ENCODE results near the gene NEURL3. TPM values are rescaled to one million over a fixed set of nuclear protein-coding genes. Genes with fewer than 3 reads are reported as not detected.
"Not testable (repeated sequence)": the region's sequence is repeated elsewhere in the genome, so short reads cannot be mapped to it uniquely, and the experiment has no call there.

NEURL3 gene
- polyA plus RNA-seq (2013, experiment 1 of 2) = not detected
- polyA plus RNA-seq (2013, experiment 2 of 2) = not detected

- Histone ChIP-seq H3K36me3 (ENCODE audit: insufficient read depth, low read length) (no peaks in the 10 kb centered on the region), H3K27ac (ENCODE audit: low read depth, low read length) (no peak within 1 kb of the TSS), H3K9ac (ENCODE audit: low read depth, low read length) (no peak within 1 kb of the TSS), H3K27me3 (ENCODE audit: insufficient read depth, low read length) (peaks cover 16% of the 10 kb centered on the region), H3K9me3 (ENCODE audit: insufficient read depth, low read depth, low read length) (no peaks in the 10 kb centered on the region), H3K4me3 (ENCODE audit: low read length) (no peak within 1 kb of the TSS), H3K4me1 (ENCODE audit: insufficient read depth, low read length) (no peaks in the 10 kb centered on the region)
- 87% methylated on average over 9 of the region's 9 CpGs for WGBS
Measured at GRCh38 chr2:96505231-96505889, at the start of gene NEURL3. NEURL3 (minus strand) TSS chr2:96505357; CDS start chr2:96505286, 71 bp downstream.

GRCh38 chr2:96554293-96555145, 49.4 kb upstream of the NEURL3 start:
- H3K9me3 ChIP-seq (ENCODE audit: insufficient read depth, low read depth, low read length) = no peaks in the 10 kb centered on the region

GRCh38 chr2:96553957-96554292, 48.8 kb upstream of the NEURL3 start:
- H3K4me1 ChIP-seq (ENCODE audit: insufficient read depth, low read length); H3K27ac ChIP-seq (ENCODE audit: low read depth, low read length); H3K9ac ChIP-seq (ENCODE audit: low read depth, low read length); H3K9me3 ChIP-seq (ENCODE audit: insufficient read depth, low read depth, low read length); H3K4me3 ChIP-seq (ENCODE audit: low read length); H3K36me3 ChIP-seq (ENCODE audit: insufficient read depth, low read length); H3K27me3 ChIP-seq (ENCODE audit: insufficient read depth, low read length): not testable (repeated sequence)
- 74% methylated on average over 9 of the region's 9 CpGs for WGBS

More at GRCh38 chr2:96554293-96555145, 49.4 kb upstream of the NEURL3 start:
- Histone ChIP-seq H3K27me3 (ENCODE audit: insufficient read depth, low read length) (no peaks in the 10 kb centered on the region), H3K4me1 (ENCODE audit: insufficient read depth, low read length) (peaks cover 2% of the 10 kb centered on the region; the same call in 1 of the 2 replicates), H3K9ac (ENCODE audit: low read depth, low read length) (no peak overlapping the region), H3K4me3 (ENCODE audit: low read length) (no peak overlapping the region), H3K27ac (ENCODE audit: low read depth, low read length) (no peak overlapping the region), H3K36me3 (ENCODE audit: insufficient read depth, low read length) (no peaks in the 10 kb centered on the region)
- WGBS = 51% methylated on average over 35 of the region's 35 CpGs

GRCh38 chr2:96553176-96553956, 48.2 kb upstream of the NEURL3 start:
- Histone ChIP-seq H3K27me3 (ENCODE audit: insufficient read depth, low read length) (no peaks in the 10 kb centered on the region), H3K36me3 (ENCODE audit: insufficient read depth, low read length) (no peaks in the 10 kb centered on the region), H3K9ac (ENCODE audit: low read depth, low read length) (no peak overlapping the region), H3K27ac (ENCODE audit: low read depth, low read length) (no peak overlapping the region), H3K4me3 (ENCODE audit: low read length) (no peak overlapping the region), H3K4me1 (ENCODE audit: insufficient read depth, low read length) (peaks cover 2% of the 10 kb centered on the region; the same call in 1 of the 2 replicates), H3K9me3 (ENCODE audit: insufficient read depth, low read depth, low read length) (no peaks in the 10 kb centered on the region)
- 96% methylated on average over 16 of the region's 16 CpGs for WGBS

GRCh38 chr2:96552315-96553175, 47.4 kb upstream of the NEURL3 start:
- Histone ChIP-seq H3K27me3 (ENCODE audit: insufficient read depth, low read length) (no peaks in the 10 kb centered on the region), H3K36me3 (ENCODE audit: insufficient read depth, low read length) (no peaks in the 10 kb centered on the region), H3K4me1 (ENCODE audit: insufficient read depth, low read length) (peaks cover 6% of the 10 kb centered on the region; the same call in 1 of the 2 replicates), H3K4me3 (ENCODE audit: low read length) (no peak overlapping the region), H3K27ac (ENCODE audit: low read depth, low read length) (no peak overlapping the region), H3K9me3 (ENCODE audit: insufficient read depth, low read depth, low read length) (no peaks in the 10 kb centered on the region), H3K9ac (ENCODE audit: low read depth, low read length) (no peak overlapping the region)
- 93% methylated on average over 18 of the region's 18 CpGs for WGBS

- Histone ChIP-seq H3K27me3 (ENCODE audit: insufficient read depth, low read length) (no peaks in the 10 kb centered on the region), H3K9me3 (ENCODE audit: insufficient read depth, low read depth, low read length) (no peaks in the 10 kb centered on the region), H3K9ac (ENCODE audit: low read depth, low read length) (no peak overlapping the region), H3K36me3 (ENCODE audit: insufficient read depth, low read length) (no peaks in the 10 kb centered on the region), H3K4me1 (ENCODE audit: insufficient read depth, low read length) (peaks cover 12% of the 10 kb centered on the region; the same call in 1 of the 2 replicates), H3K27ac (ENCODE audit: low read depth, low read length) (no peak overlapping the region), H3K4me3 (ENCODE audit: low read length) (no peak overlapping the region)
- WGBS = 94% methylated on average over 25 of the region's 25 CpGs
Measured at GRCh38 chr2:96551605-96552314, 46.6 kb upstream of the NEURL3 start.

GRCh38 chr2:96550787-96551604, 45.8 kb upstream of the NEURL3 start:
- H3K36me3 ChIP-seq (ENCODE audit: insufficient read depth, low read length) = no peaks in the 10 kb centered on the region
- no peaks in the 10 kb centered on the region for H3K27me3 ChIP-seq (ENCODE audit: insufficient read depth, low read length)
- H3K9ac ChIP-seq (ENCODE audit: low read depth, low read length) = no peak overlapping the region
- no peak overlapping the region for H3K27ac ChIP-seq (ENCODE audit: low read depth, low read length)
- WGBS = 94% methylated on average over 14 of the region's 14 CpGs
- no peaks in the 10 kb centered on the region for H3K9me3 ChIP-seq (ENCODE audit: insufficient read depth, low read depth, low read length)
- H3K4me1 ChIP-seq (ENCODE audit: insufficient read depth, low read length) = peaks cover 12% of the 10 kb centered on the region; the same call in 1 of the 2 replicates
- no peak overlapping the region for H3K4me3 ChIP-seq (ENCODE audit: low read length)

GRCh38 chr2:96549967-96550786, 45.0 kb upstream of the NEURL3 start:
- no peak overlapping the region for H3K27ac ChIP-seq (ENCODE audit: low read depth, low read length)

GRCh38 chr2:96549466-96549785, 44.3 kb upstream of the NEURL3 start:
- Histone ChIP-seq H3K9me3 (ENCODE audit: insufficient read depth, low read depth, low read length) (no peaks in the 10 kb centered on the region), H3K36me3 (ENCODE audit: insufficient read depth, low read length) (no peaks in the 10 kb centered on the region), H3K4me3 (ENCODE audit: low read length) (no peak overlapping the region), H3K27me3 (ENCODE audit: insufficient read depth, low read length) (no peaks in the 10 kb centered on the region), H3K9ac (ENCODE audit: low read depth, low read length) (no peak overlapping the region), H3K27ac (ENCODE audit: low read depth, low read length) (no peak overlapping the region), H3K4me1 (ENCODE audit: insufficient read depth, low read length) (peaks cover 9% of the 10 kb centered on the region; the same call in 1 of the 2 replicates)
- WGBS = 87% methylated on average over 4 of the region's 4 CpGs

More at GRCh38 chr2:96549967-96550786, 45.0 kb upstream of the NEURL3 start:
- no peaks in the 10 kb centered on the region for H3K9me3 ChIP-seq (ENCODE audit: insufficient read depth, low read depth, low read length)
- no peaks in the 10 kb centered on the region for H3K27me3 ChIP-seq (ENCODE audit: insufficient read depth, low read length)
- WGBS = 93% methylated on average over 61 of the region's 61 CpGs
- no peak overlapping the region for H3K9ac ChIP-seq (ENCODE audit: low read depth, low read length)
- no peak overlapping the region for H3K4me3 ChIP-seq (ENCODE audit: low read length)
- H3K36me3 ChIP-seq (ENCODE audit: insufficient read depth, low read length) = no peaks in the 10 kb centered on the region
- peaks cover 12% of the 10 kb centered on the region; the same call in 1 of the 2 replicates for H3K4me1 ChIP-seq (ENCODE audit: insufficient read depth, low read length)

All from HUES64 (cell line).